Ovary (tissue), 9 donors: ENCODE data around the gene IST1. TPM values are rescaled to one million over a fixed set of nuclear protein-coding genes. Genes with fewer than 3 reads are reported as not detected.

Experiments used
- DNase-seq, 5 donors: peaks; one replicate each; pipeline ENCODE4 v3.0.0-alpha.2; 2019 to 2020
- H3K27ac ChIP-seq, 2 donors: fragments of 200-600 bp; one replicate each; pipeline versions ENCODE4 v1.5.1 to v1.8.0; 2019 to 2022
- H3K27me3 ChIP-seq: fragments of 200-600 bp; one replicate; pipeline ENCODE4 v1.8.0; 2022
- H3K36me3 ChIP-seq: fragments of 200-600 bp; sonication (generic); one replicate; pipeline ENCODE4 v1.5.1; 2019
- H3K4me1 ChIP-seq: one replicate; pipeline ENCODE4 v1.8.1; 2013; ENCODE audit warnings: mild to moderate bottlenecking, moderate library complexity; ENCODE audit not compliant: insufficient read depth
- H3K4me3 ChIP-seq: fragments of 200-600 bp; sonication (generic); one replicate; pipeline ENCODE4 v1.5.1; 2017
- H3K9me3 ChIP-seq, 2 donors: fragments of 200-600 bp in 1 of 2; sonication (generic) in 1 of 2; one replicate each; pipeline versions ENCODE4 v1.5.1 to v1.8.1; 2013 to 2019; ENCODE audit warnings: mild to moderate bottlenecking in 1 of 2, moderate library complexity in 1 of 2
- EP300 ChIP-seq: sonication (generic); formaldehyde crosslinking; IDR thresholded peaks from one replicate; pipeline ENCODE4 v1.6.1; 2017; ENCODE audit warnings: antibody characterized with exemption
- POLR2A ChIP-seq: fragments of 450-650 bp; IDR thresholded peaks from one replicate; pipeline ENCODE4 v1.6.1; 2017; ENCODE audit warnings: antibody characterized with exemption, mild to moderate bottlenecking, moderate library complexity
- WGBS, 3 donors: extraction: QIAGEN DNeasy Blood & Tissue Kit in 1 of 3; methylation state at CpG; one replicate each; pipeline versions ENCODE4 v1.1.5 to v1.1.7; 2013 to 2017; 5-methylcytosine and 5-hydroxymethylcytosine counted together
- intact Hi-C, 4 donors: fragments of 100-400 bp; cut with DNase I; formaldehyde crosslinking; loops; one replicate each; pipeline versions ENCODE4 v1.11.0 to v1.15.1; 2022 to 2023
- polyA plus RNA-seq, 2 donors: library from polyadenylated mRNA; stranded (reverse); fragments of 200-250 nt in 1 of 2; fragments of 350-450 nt in 1 of 2; fragmentation: Illumina TruSeq in 1 of 2; extraction: RNeasy Lipid Tissue Mini Kit (QIAGEN cat#74804) in 1 of 2; gene quantifications; one replicate each; pipeline ENCODE4 v1.2.3, GENCODE V29; 2013 to 2014
- total RNA-seq, 7 donors: library from RNA; depleted of rRNA in 2 of 7; stranded (reverse); fragments of >200 nt in 2 of 7; fragmentation: NEBNext Ultra II Directional in 3 of 7; extraction: Animal tissue kit (Norgen Biotek cat#: 25700) in 3 of 7; gene quantifications; one replicate each; pipeline versions ENCODE4 v1.1.0 to v1.2.4, GENCODE V29; 2016 to 2023
- TF ChIP-seq, protein P1 (sequence below), 3 donors: fragments of 450-650 bp in 2 of 3; fragments of 200-600 bp in 1 of 3; IDR thresholded peaks; one replicate each; pipeline versions ENCODE4 v1.5.1 to v1.8.0; 2016 to 2022; ENCODE audit warnings: antibody characterized with exemption in 3 of 3, mild to moderate bottlenecking in 1 of 3
- donor health status: DM: no; HTN: no; CAD: no; lungs with moderate emphysema.
- donor health status: DM: no; HTN: no; CAD: no.
- donor health status: Bipolar disorder and iron deficiency.
- donor health status: DM: yes; HTN: yes; CAD: no.
- donor health status: DM: no; HTN: no; CAD: no.
- donor health status: DM: yes; HTN: yes; CAD: no.

The IST1 gene
- total and polyA plus RNA-seq, 9 donors, result 119 to 324 (median 169) TPM

DNA sequence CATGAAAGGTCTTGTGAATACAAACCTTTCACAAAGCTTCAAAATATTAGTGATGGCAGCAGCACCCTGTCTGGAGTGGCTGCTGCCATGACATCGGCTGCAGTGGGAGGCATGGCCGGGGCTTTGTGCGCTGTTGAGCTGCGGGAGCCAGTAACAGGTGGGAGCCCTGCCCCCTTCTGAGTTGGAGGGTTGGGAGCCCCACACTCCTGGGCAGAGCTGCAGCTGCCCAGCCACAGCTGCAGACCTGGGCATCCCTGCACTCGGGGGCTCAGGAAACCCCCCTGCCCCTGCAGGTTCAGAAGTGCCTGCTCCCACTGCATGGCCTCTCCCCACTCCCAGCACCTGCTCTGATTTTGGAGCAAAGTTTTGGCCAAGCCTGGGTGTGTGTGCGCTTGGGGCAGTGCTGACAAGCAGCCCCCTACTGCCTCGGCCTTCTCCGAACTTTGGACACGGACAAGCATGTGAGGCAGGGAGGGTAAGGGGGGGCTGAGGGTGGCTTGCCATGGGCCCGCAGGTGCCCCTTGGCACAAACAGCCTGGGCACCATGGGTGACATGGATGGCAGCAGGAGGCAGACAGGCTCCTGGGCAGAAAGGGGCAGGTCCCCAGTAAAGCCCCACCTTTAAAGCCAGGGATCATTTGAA lies 42.7 kb downstream of the IST1 start:
- Histone ChIP-seq H3K27ac (no peak overlapping the region), H3K36me3 (no peaks in the 10 kb centered on the region), H3K9me3 (no peaks in the 10 kb centered on the region), H3K4me1 (no peaks in the 10 kb centered on the region), H3K27me3 (no peaks in the 10 kb centered on the region), H3K4me3 (no peak overlapping the region)
- no peak for DNase-seq
- 85 to 93% (median 85%) methylated on average over 9 to 10 of the region's 10 CpGs for WGBS, 3 donors
- no peak for TF ChIP-seq EP300
- TF ChIP-seq, protein P1, sequence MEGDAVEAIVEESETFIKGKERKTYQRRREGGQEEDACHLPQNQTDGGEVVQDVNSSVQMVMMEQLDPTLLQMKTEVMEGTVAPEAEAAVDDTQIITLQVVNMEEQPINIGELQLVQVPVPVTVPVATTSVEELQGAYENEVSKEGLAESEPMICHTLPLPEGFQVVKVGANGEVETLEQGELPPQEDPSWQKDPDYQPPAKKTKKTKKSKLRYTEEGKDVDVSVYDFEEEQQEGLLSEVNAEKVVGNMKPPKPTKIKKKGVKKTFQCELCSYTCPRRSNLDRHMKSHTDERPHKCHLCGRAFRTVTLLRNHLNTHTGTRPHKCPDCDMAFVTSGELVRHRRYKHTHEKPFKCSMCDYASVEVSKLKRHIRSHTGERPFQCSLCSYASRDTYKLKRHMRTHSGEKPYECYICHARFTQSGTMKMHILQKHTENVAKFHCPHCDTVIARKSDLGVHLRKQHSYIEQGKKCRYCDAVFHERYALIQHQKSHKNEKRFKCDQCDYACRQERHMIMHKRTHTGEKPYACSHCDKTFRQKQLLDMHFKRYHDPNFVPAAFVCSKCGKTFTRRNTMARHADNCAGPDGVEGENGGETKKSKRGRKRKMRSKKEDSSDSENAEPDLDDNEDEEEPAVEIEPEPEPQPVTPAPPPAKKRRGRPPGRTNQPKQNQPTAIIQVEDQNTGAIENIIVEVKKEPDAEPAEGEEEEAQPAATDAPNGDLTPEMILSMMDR (IDR thresholded peaks at IDR 0.05), result no peak
- TF ChIP-seq POLR2A, result no peak
- intact Hi-C loops, result no loop called here

DNA sequence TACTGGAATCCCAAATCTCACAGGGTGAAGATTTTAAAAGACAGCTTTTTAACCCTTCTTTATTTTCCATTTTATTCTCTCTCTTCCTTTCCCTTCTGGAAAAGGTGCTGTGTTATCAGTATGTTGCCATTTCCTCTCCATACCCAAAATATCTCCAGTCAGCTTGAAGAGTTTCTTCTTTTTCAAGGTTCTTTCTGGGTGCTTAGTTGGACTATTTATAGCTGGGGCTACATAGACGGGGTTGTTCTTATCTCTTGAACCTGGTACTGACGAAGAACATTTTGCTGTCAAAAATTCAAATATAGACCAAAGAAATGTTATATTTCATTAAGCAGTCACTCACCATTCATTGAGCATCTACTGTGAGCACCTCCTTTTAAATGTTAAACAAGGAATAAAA lies 48.6 kb downstream of the IST1 start:
- Histone ChIP-seq H3K36me3 (no peaks in the 10 kb centered on the region), H3K27me3 (no peaks in the 10 kb centered on the region), H3K4me1 (no peaks in the 10 kb centered on the region), H3K27ac (no peak overlapping the region), H3K9me3 (no peaks in the 10 kb centered on the region), H3K4me3 (no peak overlapping the region)
- TF ChIP-seq EP300 (no peak), POLR2A (no peak)
- TF ChIP-seq, protein P1 (IDR thresholded peaks at IDR 0.05), result no peak
- intact Hi-C loops, result no loop called here
- WGBS, 3 donors, result 1 to 9% (median 4%) methylated on average over 2 of the region's 2 CpGs
- no peak for DNase-seq

DNA sequence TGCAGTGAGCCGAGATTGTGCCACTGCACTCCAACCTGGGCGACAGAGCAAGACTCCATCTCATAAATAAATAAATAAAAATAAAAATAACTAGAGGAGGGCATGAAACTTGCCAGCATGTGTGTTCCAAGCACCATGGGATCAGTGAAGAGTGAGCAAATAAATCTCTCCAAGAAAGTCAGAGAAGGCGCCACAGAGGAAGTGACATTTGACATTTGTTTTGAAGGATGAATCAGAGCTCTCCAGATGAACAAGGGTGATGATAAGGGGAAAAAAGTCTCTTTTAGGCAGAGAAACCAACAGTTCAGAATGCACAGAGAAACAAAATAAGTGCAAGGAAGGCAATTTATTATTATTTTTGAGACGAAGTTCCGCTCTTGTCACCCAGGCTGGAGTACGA lies 50.3 kb downstream of the IST1 start:
- no peak overlapping the region for H3K4me3 ChIP-seq
- TF ChIP-seq EP300 (no peak), POLR2A (no peak)
- TF ChIP-seq, protein P1 (IDR thresholded peaks at IDR 0.05), result no peak
- H3K4me1 ChIP-seq, result no peaks in the 10 kb centered on the region
- WGBS, 3 donors, result 68 to 81% (median 74%) methylated on average over 6 of the region's 6 CpGs
- H3K9me3 ChIP-seq, result no peaks in the 10 kb centered on the region
- H3K36me3 ChIP-seq, result no peaks in the 10 kb centered on the region
- no peaks in the 10 kb centered on the region for H3K27me3 ChIP-seq
- no peak for DNase-seq
- no peak overlapping the region for H3K27ac ChIP-seq
- intact Hi-C loops, result no loop called here

- intact Hi-C loops, result no loop called here
- 46 to 55% (median 54%) methylated on average over 5 of the region's 5 CpGs for WGBS, 3 donors
Observed at GRCh38 chr16:71952825-71953224, 57.5 kb downstream of the IST1 start.

More at GRCh38 chr16:71952825-71953224, 57.5 kb downstream of the IST1 start:
- Histone ChIP-seq H3K27me3 (no peaks in the 10 kb centered on the region), H3K4me1 (no peaks in the 10 kb centered on the region), H3K27ac (no peak overlapping the region), H3K9me3 (no peaks in the 10 kb centered on the region), H3K36me3 (no peaks in the 10 kb centered on the region), H3K4me3 (no peak overlapping the region)
- TF ChIP-seq, protein P1 (IDR thresholded peaks at IDR 0.05), result no peak
- TF ChIP-seq POLR2A (no peak), EP300 (no peak)
- DNase-seq, result no peak
